CD4-positive, CD25-positive, alpha-beta regulatory T cell (primary cell): ENCODE measurements around the gene CAMTA1. TPM values are rescaled to one million over a fixed set of nuclear protein-coding genes. Genes with fewer than 3 reads are reported as not detected.

Source experiments
- ATAC-seq, 2 donors: fragments of 150-1000 bp; cut with Tn5 transposase; one replicate each; pipeline ENCODE4 v1.10.0; 2021; ENCODE audit warnings: low read depth in 2 of 2, moderate number of reproducible peaks in 2 of 2, moderate library complexity in 1 of 2
- DNase-seq, 3 donors: peaks; one replicate each; pipeline versions ENCODE4 v3.0.0 to v3.0.0-alpha.2; 2012 to 2022; ENCODE audit warnings: mixed read lengths in 1 of 3
- H3K27ac ChIP-seq: one replicate; pipeline ENCODE4 v1.7.0; 2013; ENCODE audit warnings: mild to moderate bottlenecking, low read length; ENCODE audit not compliant: insufficient read depth, poor library complexity, severe bottlenecking
- H3K27me3 ChIP-seq: one replicate; pipeline ENCODE4 v1.7.0; 2013; ENCODE audit warnings: low read length; ENCODE audit not compliant: control insufficient read depth, insufficient read depth
- H3K36me3 ChIP-seq: one replicate; pipeline ENCODE4 v1.7.0; 2013; ENCODE audit warnings: mild to moderate bottlenecking, low read length, moderate library complexity; ENCODE audit not compliant: control insufficient read depth, insufficient read depth
- H3K4me1 ChIP-seq: 2 replicates; pipeline ENCODE4 v1.7.0; 2013; ENCODE audit warnings: mild to moderate bottlenecking, low read length; ENCODE audit not compliant: insufficient read depth, control insufficient read depth, poor library complexity, severe bottlenecking
- H3K4me3 ChIP-seq: one replicate; pipeline ENCODE4 v1.7.0; 2013; ENCODE audit warnings: low read depth, mild to moderate bottlenecking, low read length, moderate library complexity
- H3K9me3 ChIP-seq, 2 experiments: 1 replicate in 1 of 2; 2 replicates in 1 of 2; pipeline ENCODE4 v1.7.0; 2013; ENCODE audit warnings: low read length in 2 of 2, mild to moderate bottlenecking in 1 of 2, moderate library complexity in 1 of 2; ENCODE audit not compliant: control insufficient read depth in 2 of 2
- H3K27ac Mint-ChIP-seq, 3 donors: one replicate each; pipeline ENCODE4 v1.8.0; 2020 to 2022; ENCODE audit warnings: mild to moderate bottlenecking in 3 of 3, mixed read lengths in 3 of 3, moderate library complexity in 2 of 3
- H3K27me3 Mint-ChIP-seq: one replicate; pipeline ENCODE4 v1.8.0; 2022; ENCODE audit warnings: mild to moderate bottlenecking, mixed read lengths
- H3K36me3 Mint-ChIP-seq: one replicate; pipeline ENCODE4 v1.8.0; 2020; ENCODE audit warnings: mixed read lengths
- H3K4me1 Mint-ChIP-seq, 4 donors: one replicate each; pipeline ENCODE4 v1.8.0; 2020 to 2022; ENCODE audit warnings: mixed read lengths in 4 of 4, mild to moderate bottlenecking in 1 of 4
- H3K4me3 Mint-ChIP-seq, 4 donors: one replicate each; pipeline ENCODE4 v1.8.0; 2020 to 2022; ENCODE audit warnings: mild to moderate bottlenecking in 4 of 4, mixed read lengths in 4 of 4, moderate library complexity in 3 of 4
- H3K9me3 Mint-ChIP-seq, 7 donors: one replicate each; pipeline ENCODE4 v1.8.0; 2020 to 2022; ENCODE audit warnings: mixed read lengths in 7 of 7, mild to moderate bottlenecking in 3 of 7, moderate library complexity in 2 of 7
- polyA plus RNA-seq, 4 donors: library from polyadenylated mRNA; unstranded; fragments of 300-500 nt; fragmentation: Illumina TruSeq; gene quantifications; one replicate each; pipeline ENCODE4 v1.2.3, GENCODE V29; 2021
- total RNA-seq: library from RNA; stranded (reverse); gene quantifications from one replicate; pipeline ENCODE4 v1.2.3, GENCODE V29; 2022

CAMTA1 gene
- total and polyA plus RNA-seq, 5 donors from 2014 or later = 48.8 to 112 (median 80.0) TPM

DNA sequence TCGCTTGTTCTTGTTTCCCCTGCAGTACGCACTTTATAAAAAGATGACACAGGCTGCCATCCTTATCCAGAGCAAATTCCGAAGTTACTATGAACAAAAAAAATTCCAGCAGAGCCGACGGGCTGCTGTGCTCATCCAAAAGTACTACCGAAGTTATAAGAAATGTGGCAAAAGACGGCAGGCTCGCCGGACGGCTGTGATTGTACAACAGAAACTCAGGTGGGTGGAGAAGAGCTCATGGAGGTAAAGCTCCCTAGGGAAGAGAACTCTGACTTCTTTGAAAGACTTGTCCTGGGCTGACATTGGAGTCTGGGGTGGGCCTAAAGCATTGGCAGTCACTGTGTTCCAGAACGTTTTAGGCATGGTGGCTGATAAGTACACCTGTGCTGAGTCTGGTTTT lies 965.9 kb downstream of the CAMTA1 start:
- peaks cover 45% of the 10 kb centered on the region for H3K4me1 ChIP-seq
- no peaks in the 10 kb centered on the region for H3K9me3 ChIP-seq
- H3K27ac ChIP-seq = no peak overlapping the region
- H3K4me3 ChIP-seq = no peak overlapping the region
- Mint-ChIP-seq H3K36me3 (no peaks in the 10 kb centered on the region), H3K27ac (peak overlapping the region in 2 of 3 donors; percentile 34 to 52), H3K4me3 (peak overlapping the region in 2 of 4 donors; percentile 18 to 51), H3K27me3 (peaks cover 15% of the 10 kb centered on the region), H3K9me3 (no peaks in the 10 kb centered on the region), H3K4me1 (peaks cover 18 to 50% (median 30%) of the 10 kb centered on the region in 4 donors)
- ATAC-seq = no peak
- no peak for DNase-seq
- H3K36me3 ChIP-seq = no peaks in the 10 kb centered on the region
- H3K27me3 ChIP-seq = peaks cover 5% of the 10 kb centered on the region

DNA sequence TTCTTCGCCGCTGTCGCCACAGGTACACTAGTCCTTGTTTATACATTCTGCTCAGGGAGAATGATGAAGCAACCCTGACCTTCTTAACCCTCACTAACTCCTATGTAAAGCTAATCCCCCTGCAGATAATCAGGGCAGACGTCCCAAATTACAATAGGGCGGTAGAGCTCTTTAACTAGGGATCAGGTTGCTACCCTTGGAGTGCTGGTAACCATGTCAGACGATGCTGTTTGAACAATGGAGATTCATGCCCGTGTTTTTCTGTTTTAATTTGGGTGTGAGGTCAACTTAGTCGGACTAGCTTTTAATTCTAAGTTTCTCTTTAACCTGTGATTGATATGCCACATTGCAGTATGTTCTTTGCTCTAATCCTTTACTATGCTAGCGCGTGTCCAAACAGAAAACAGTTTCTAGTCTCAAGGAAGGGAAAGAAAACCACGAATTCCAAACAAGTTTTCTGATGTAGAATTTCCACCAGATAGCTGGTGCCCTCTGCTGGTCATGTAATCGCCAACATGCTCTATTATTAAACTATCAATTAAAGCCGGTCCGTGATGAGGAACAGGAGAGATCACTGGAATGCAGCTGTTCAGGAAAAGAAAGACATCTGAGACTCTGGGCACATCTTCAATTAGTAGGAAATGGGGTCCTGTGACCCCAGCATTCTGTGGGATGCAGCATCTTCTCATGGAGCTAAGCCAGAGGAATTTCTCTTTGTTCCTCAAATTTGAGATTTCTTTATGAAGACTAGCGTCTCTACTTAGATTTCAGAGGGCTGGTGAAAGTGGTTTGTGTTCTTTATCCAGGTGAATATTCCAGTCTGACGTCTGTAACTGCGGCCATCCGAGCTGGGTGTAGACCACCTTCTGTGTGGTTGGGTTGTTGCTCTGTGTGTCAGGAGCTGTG lies 967.5 kb downstream of the CAMTA1 start:
- Mint-ChIP-seq H3K9me3 (no peaks in the 10 kb centered on the region), H3K27ac (peak overlapping the region in 2 of 3 donors; percentile 59), H3K36me3 (no peaks in the 10 kb centered on the region), H3K4me1 (peaks cover 14 to 43% (median 30%) of the 10 kb centered on the region in 4 donors), H3K4me3 (peak overlapping the region; percentile 17 to 90 (median 78)), H3K27me3 (peaks cover 15% of the 10 kb centered on the region)
- peak overlapping the region; percentile 52 for H3K4me3 ChIP-seq
- DNase-seq (peak; percentile 39 to 59 (median 51)), ATAC-seq (peak in 1 of 2 donors; percentile 37)
- peaks cover 42% of the 10 kb centered on the region for H3K4me1 ChIP-seq
- no peak overlapping the region for H3K27ac ChIP-seq
- no peaks in the 10 kb centered on the region for H3K36me3 ChIP-seq
- no peaks in the 10 kb centered on the region for H3K9me3 ChIP-seq
- H3K27me3 ChIP-seq = peaks cover 5% of the 10 kb centered on the region

DNA sequence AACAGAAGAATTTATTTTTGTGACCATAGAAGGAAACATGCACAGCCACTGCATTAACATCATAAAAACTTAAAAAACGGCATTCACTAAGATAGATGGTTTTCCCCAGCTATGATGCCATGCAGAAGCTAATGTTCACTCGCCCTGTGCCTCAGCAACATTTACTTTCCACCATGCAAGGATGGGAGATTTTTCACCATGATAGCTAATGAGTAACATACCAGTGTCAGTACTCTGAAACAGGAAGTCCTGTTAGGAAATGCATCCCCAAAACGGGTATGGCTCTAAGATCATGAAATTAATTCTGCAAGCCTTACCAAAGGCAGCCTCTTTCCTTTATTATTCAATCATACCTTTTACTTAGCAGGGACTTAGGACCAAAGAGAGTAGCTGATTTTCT lies 968.4 kb downstream of the CAMTA1 start:
- no peak for ATAC-seq
- Mint-ChIP-seq H3K4me3 (no peak overlapping the region), H3K9me3 (no peaks in the 10 kb centered on the region), H3K27ac (no peak overlapping the region), H3K27me3 (peaks cover 15% of the 10 kb centered on the region), H3K4me1 (peaks cover 11 to 38% (median 29%) of the 10 kb centered on the region in 4 donors), H3K36me3 (no peaks in the 10 kb centered on the region)
- Histone ChIP-seq H3K4me3 (no peak overlapping the region), H3K27ac (no peak overlapping the region), H3K27me3 (peaks cover 5% of the 10 kb centered on the region), H3K4me1 (peaks cover 33% of the 10 kb centered on the region), H3K36me3 (no peaks in the 10 kb centered on the region), H3K9me3 (no peaks in the 10 kb centered on the region)
- no peak for DNase-seq

DNA sequence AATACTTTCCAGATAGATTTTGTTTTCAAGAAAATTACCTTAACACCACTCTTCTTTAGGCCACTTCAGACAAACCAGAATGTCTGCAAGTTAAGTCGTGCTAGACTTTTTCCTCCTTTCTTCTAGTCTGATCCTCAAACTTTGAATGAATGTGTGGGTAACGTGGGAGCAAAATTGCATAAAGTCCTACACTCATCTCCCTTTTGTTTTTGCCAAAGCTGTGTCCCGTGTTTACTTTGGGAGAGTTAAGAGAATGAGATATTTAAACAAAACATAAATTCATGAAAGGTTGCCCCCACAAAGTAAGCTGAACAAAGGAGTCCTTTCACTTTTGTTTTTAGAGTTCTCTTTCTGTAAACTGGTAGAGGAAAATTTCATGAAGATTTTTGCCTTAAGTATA lies 969.0 kb downstream of the CAMTA1 start:
- no peaks in the 10 kb centered on the region for H3K9me3 ChIP-seq
- Mint-ChIP-seq H3K9me3 (no peaks in the 10 kb centered on the region), H3K27me3 (peaks cover 15% of the 10 kb centered on the region), H3K4me3 (no peak overlapping the region), H3K27ac (no peak overlapping the region), H3K36me3 (no peaks in the 10 kb centered on the region), H3K4me1 (peaks cover 11 to 34% (median 27%) of the 10 kb centered on the region in 4 donors)
- peaks cover 5% of the 10 kb centered on the region for H3K27me3 ChIP-seq
- ATAC-seq (no peak), DNase-seq (no peak)
- H3K4me1 ChIP-seq = peaks cover 28% of the 10 kb centered on the region
- H3K4me3 ChIP-seq = no peak overlapping the region
- H3K36me3 ChIP-seq = no peaks in the 10 kb centered on the region
- no peak overlapping the region for H3K27ac ChIP-seq

DNA sequence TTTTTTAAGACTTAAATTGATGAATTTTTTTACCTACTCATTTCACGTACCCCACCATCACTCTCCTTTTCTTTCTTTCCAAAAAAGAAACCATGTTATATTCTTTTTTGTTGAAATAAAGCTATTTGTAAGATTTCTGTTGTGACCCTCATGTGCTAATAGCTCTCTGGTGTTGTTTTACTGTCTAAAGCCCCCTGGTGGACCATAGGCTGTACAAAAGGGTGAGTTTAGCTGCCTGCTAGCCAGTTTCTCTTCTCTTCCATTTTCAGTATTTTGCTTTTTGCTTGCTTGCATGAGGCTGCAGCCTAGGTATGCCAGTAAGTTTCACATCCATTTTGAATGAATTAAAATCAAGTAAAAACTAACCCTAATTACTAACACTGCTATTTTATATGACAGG lies 970.2 kb downstream of the CAMTA1 start:
- Histone ChIP-seq H3K4me1 (peaks cover 23% of the 10 kb centered on the region), H3K9me3 (no peaks in the 10 kb centered on the region), H3K4me3 (no peak overlapping the region), H3K36me3 (no peaks in the 10 kb centered on the region), H3K27ac (no peak overlapping the region), H3K27me3 (peaks cover 5% of the 10 kb centered on the region)
- DNase-seq (peak in 1 of 3 donors; percentile 24), ATAC-seq (no peak)
- H3K9me3 Mint-ChIP-seq = no peaks in the 10 kb centered on the region
- peaks cover 25% of the 10 kb centered on the region for H3K27me3 Mint-ChIP-seq
- no peaks in the 10 kb centered on the region for H3K36me3 Mint-ChIP-seq
- H3K4me3 Mint-ChIP-seq = peak overlapping the region in 1 of 4 donors; percentile 47
- H3K27ac Mint-ChIP-seq = no peak overlapping the region
- H3K4me1 Mint-ChIP-seq = peaks cover 11 to 32% (median 24%) of the 10 kb centered on the region in 4 donors

DNA sequence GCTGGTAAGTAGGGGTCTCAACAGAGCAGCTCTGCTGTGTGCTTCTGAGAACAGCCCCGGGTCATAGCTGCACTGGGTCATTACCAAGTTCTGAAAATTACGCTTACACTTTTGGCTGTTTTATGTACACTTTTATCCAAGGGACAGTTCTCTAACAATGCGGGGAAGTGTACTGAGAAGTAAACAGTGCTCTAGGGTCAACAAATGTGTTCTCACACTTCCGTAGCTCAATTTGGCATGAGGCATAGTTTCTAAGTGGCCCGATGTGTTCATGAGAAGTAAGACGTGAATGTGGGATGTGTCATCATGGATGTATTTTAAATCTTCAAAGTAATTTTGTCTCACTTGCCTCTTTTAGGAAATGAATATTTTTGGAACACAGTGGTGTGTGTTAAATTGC lies 975.0 kb downstream of the CAMTA1 start:
- peaks cover 0 to 5% (median 0%) of the 10 kb centered on the region in 4 donors for H3K4me1 Mint-ChIP-seq
- Histone ChIP-seq H3K27ac (no peak overlapping the region), H3K36me3 (no peaks in the 10 kb centered on the region), H3K9me3 (no peaks in the 10 kb centered on the region), H3K4me1 (no peaks in the 10 kb centered on the region), H3K4me3 (no peak overlapping the region), H3K27me3 (peaks cover 11% of the 10 kb centered on the region)
- H3K27ac Mint-ChIP-seq = no peak overlapping the region
- H3K36me3 Mint-ChIP-seq = no peaks in the 10 kb centered on the region
- DNase-seq (no peak), ATAC-seq (no peak)
- H3K9me3 Mint-ChIP-seq = no peaks in the 10 kb centered on the region
- peaks cover 25% of the 10 kb centered on the region for H3K27me3 Mint-ChIP-seq
- no peak overlapping the region for H3K4me3 Mint-ChIP-seq

DNA sequence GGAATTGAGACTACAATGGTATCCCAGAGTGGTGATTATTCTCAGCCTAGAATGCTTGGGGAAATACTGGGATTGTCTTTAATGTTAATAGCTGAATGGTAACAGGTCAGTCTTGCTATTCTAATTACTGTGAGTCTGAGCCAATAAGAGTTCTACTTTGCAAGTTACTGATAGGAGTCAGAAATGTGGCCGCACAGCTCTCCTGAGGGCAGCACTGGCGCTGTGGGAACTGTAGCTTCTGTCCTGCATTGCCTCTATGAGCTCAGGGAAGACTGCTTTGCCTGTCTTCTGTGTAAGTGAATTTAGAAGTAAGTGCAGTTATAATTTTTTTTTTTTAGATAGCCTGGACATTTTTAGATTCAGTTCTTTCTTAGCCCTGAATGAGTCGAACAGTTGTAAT lies 975.8 kb downstream of the CAMTA1 start:
- no peaks in the 10 kb centered on the region for H3K4me1 ChIP-seq
- no peaks in the 10 kb centered on the region for H3K36me3 Mint-ChIP-seq
- peaks cover 24% of the 10 kb centered on the region for H3K27me3 Mint-ChIP-seq
- H3K36me3 ChIP-seq = no peaks in the 10 kb centered on the region
- no peak for ATAC-seq
- H3K4me3 Mint-ChIP-seq = no peak overlapping the region
- H3K27ac ChIP-seq = no peak overlapping the region
- DNase-seq = no peak
- no peaks in the 10 kb centered on the region for H3K9me3 Mint-ChIP-seq
- peaks cover 0 to 5% (median 0%) of the 10 kb centered on the region in 4 donors for H3K4me1 Mint-ChIP-seq
- no peak overlapping the region for H3K27ac Mint-ChIP-seq
- H3K4me3 ChIP-seq = no peak overlapping the region
- H3K9me3 ChIP-seq = no peaks in the 10 kb centered on the region
- peaks cover 8% of the 10 kb centered on the region for H3K27me3 ChIP-seq
